SIG-M5 treated with dmso at 0.1 percent for 504 hours (cell line): ENCODE data around the gene ARAP3.

ENCODE experiments used
- DNase-seq: peaks from one replicate; lab custom pipeline; 2025; ENCODE audit not compliant: unreplicated experiment; lab: John Stamatoyannopoulos, UW

ARAP3 gene

DNA sequence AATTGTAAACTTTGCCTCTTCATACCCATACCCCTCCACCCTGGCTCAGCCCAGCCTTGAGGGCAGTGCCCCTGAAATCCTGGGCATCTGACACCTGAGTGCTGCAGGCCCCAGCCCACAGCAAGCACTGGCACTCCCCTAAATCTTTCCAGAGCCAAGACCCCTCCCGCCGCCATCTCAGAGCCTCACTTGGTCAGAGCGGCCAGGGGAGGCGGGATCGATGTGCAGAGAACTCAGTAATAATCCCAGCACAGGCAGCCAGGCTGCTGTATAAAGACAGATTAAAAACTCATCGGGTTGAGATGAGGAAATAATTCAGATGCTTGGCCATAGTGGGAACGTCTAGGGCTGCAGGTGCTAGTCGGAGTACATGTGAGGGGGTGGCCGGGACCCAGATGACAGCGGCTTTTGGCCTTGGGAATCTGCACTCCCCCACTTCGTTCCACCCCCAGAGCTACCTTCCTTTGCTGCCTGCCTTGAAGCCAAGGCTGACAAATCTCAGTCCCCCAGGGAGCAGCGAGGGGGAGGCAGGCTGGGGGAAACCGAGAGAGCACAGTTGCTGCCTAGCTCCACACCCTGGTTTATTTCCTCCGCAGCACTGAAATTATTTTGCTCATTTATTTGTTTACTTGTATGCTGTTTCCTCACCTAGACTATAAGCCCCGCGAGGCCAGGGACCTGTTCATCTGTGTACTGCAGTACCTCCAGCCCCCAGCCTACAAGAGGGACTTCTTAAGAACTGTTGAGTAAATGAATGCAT, 19.5 kb upstream of the ARAP3 start:
- DNase-seq: no peak

DNA sequence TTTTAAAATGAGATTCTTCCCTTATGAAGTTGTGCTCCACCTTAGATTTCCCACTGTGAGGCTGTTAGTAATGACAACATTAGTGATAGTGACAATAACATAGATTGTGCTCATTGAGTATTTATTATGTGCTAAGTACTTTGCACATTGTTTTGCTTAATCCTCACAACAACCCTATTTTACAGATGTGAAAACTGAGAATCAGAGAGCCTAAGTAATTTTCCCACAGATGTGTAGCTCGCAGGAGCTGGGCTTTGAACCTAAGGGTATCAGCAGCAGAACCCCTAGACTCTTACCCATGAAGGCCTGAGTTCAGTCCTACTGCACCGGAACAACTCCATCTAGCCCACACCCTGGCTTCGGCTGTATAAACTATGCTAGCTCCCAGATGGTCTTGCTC, 15.6 kb upstream of the ARAP3 start:
- no peak for DNase-seq

- DNase-seq: no peak
These were observed 14.4 kb upstream of the ARAP3 start for GRCh38 chr5:141696431-141696830.

DNA sequence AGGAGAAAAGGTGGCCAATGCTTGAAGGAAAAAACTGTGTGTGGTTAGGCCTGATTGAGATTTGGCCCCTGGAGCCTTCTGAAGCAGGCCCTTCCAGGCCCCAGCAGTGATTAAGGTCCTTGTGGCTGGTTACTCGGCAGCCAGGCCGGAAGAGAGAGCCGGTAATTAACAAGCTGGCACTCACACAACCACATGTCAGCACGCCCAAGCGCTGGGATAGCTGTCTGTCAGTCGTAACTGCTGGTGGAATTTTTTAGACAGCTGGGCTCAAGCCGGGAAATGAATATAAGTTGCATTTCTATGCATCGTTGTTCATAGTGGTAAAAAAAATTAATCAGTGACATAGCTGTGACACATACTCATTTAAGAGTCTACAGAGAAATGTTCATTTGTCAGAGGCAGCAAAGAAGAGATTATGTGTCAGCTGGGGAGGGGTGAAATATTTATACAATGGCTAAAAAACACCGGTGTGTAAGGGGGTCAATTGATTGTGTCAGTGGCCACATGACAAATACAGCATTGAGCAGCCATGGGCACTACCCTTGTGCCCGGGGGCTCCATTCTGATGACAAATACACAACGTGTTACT, 13.7 kb upstream of the ARAP3 start:
- DNase-seq: no peak

- DNase-seq: no peak
These were observed 12.4 kb upstream of the ARAP3 start for GRCh38 chr5:141694479-141694878.

- no peak for DNase-seq
These were observed 11.1 kb upstream of the ARAP3 start for GRCh38 chr5:141692919-141693725.

- no peak for DNase-seq
These were observed 10.5 kb upstream of the ARAP3 start for GRCh38 chr5:141692533-141692888.

DNA sequence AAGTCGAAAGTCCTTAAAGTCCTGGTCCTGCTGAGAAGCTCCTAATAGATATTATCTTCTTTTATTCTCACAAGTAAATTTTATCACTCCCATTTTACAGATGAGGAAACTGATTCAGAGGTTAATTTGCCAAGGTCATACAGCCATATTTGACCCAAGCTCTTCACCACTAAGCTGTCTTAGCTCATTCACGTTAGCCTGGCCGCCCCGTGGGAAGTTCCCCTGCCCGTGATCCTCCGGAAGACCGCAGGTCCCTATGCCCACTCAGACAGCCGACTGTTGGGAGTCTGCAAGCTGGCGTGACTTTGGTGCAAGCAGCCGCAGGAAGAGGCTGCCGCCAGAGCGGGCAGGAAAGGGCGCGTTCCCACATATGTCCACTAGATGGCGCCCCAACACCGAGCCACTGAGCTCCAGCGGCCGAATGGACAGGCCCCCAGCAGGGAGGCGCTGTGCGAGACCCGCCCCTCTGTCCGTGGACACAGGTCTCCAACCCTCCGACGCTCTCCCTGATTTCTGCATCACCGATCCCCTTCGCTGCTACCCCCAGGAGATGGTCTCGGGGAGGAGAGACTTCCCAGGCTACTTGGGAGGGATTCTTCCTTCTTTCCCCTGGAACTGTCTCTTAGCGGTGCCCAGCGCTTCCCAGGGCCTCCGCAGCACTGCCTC, 10.0 kb upstream of the ARAP3 start:
- DNase-seq: peak; percentile 74

DNA sequence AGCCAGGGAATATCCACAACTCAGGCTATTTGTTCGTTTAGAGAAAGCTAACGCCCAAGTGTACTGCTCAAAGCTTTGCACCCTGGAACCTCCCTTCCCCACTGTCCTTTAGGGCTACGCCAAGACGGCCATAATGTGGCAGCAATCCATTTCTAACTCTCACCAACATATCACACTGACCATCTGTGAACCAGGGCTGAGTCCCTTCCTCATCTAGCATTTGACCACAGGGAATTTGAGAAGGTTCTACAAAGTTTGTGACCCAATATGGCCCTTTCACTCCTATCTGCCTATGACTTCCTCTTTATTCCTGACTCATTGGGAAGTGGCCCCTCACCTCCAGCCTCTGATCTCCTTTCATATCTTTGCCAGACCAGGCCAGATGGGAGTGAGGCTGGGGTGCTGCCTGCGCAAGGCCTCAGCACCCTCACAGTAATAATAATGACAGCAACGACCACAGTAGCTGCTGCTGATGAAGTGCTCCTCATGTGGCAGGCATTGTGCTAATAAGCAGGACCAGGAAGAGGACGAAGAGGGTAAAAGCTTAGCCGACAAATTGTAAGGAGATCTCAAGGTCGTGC, 9.3 kb upstream of the ARAP3 start:
- DNase-seq: peak; percentile 40

DNA sequence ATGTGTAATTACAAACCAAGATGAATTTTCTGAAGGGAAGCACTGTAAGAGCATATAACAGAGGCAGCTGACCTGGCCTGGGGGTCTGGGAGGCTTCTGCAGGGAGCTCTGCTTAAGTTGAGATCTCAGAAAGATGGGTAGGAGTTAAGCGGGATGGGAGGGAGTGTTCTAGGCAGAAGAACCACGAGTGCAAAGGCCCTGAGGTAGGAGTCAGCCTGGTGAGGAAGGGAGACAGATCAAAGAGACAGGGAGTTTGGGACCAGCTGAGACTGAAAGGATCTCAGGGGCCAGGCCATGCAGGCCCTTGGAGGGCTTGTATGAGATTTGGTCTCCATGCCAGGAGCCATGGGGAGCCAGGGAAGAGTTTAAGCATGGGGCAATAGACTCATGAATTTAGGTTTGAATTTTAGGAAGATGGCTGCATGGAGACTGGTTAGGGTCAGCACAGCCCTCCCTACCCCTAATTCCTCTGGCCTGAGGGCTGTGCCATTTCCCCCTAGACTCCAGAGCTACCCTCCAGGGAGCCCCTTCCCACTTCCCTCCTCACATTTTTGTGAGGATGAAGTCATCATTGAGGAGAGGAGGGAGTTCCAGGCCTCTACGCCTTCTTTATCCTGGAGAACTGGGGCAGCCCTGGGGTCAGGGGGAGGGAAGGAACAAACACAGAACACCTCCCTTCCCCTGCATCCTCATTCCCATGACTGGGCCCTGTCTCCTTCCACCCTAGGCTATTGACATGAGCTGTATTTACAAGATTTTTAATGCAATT, 4.8 kb upstream of the ARAP3 start:
- DNase-seq: no peak

DNA sequence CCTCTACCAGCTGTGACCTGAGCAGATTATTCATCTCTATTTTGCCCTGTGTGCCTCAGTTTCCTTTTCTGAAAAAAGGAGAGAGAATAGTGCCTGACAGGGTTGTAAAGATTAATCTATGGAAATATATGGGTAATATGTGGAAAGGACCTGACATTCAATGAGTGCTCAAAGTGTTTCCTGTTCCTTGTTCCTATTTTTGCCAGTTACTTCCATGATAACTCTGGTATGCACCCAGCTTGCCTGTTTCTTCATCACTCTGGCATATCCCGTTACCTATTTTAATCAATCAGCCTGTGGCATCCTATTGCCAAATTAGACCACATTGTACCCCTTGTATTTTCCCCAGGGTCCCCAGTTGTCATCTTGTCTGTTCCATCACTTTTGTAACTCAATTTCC, 3.6 kb upstream of the ARAP3 start:
- no peak for DNase-seq

GRCh38 chr5:141683596-141684141, 1.6 kb upstream of the ARAP3 start:
- no peak for DNase-seq

DNA sequence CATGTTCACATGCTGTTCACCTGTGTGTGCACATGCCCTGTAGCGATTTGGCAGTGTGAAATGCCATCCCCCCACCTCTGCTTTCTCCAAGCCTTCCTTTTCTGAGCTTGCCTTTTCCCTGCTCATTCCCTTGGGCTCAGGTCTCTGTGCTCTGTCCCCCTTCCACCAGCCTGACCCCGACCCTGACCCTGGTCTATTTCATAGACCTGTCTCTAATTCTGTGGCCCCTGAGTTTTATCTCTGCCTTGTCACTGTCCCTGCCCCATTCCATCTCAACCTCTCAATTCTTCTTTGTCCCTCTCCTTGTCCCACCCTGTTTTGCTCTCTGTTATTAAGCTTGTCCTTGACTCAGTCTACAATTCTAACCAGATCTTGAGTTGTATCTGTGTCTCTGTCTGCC, 735 bp downstream of the ARAP3 start:
- no peak for DNase-seq

DNA sequence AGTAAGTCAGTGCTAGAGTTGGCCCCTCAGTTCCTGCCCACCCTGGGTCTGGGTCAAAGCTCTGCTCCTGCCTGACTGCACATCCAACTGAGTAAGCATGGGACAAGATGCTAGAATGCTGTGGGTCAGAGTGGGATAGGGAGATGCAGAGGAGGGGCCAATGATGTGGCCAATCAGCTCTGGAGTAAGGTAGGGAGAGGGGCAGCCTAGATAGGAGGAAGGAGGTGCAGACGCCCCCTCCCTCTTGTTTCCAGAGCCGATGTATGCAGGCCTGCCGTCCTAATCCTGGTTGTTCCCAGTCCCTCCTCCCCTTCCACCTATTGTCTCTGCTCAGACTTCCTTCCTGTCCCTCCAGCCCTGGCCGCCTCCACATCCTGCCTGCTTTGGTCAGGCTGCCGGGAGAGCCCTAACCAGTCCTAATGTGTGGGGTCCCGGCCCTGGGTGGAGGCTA, 1.3 kb downstream of the ARAP3 start:
- no peak for DNase-seq

DNA sequence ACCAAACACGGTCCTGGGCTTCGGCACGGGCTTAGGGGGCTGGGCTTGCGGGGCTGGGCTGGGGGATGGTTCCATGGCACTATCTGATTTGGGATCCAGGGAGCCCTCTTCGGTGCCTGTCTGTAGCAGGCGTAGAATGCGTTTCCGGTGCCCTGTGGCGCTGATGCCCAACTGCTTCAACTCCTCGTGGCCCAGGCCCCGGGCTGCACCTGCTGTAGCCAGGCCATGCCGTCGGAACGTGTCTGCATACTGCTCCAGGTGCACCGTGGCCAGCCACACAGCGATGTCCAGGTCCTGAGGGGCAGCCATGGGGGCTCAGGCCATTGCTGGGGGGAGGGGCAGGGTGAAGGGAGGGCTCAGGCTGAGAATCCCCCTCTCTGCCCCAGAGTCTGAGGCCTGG, 1.9 kb downstream of the ARAP3 start:
- no peak for DNase-seq

GRCh38 chr5:141677415-141677814, 4.6 kb downstream of the ARAP3 start:
- no peak for DNase-seq

GRCh38 chr5:141675672-141676071, 6.4 kb downstream of the ARAP3 start:
- DNase-seq: no peak

- DNase-seq: no peak
These were observed 7.3 kb downstream of the ARAP3 start for GRCh38 chr5:141674747-141675146.

DNA sequence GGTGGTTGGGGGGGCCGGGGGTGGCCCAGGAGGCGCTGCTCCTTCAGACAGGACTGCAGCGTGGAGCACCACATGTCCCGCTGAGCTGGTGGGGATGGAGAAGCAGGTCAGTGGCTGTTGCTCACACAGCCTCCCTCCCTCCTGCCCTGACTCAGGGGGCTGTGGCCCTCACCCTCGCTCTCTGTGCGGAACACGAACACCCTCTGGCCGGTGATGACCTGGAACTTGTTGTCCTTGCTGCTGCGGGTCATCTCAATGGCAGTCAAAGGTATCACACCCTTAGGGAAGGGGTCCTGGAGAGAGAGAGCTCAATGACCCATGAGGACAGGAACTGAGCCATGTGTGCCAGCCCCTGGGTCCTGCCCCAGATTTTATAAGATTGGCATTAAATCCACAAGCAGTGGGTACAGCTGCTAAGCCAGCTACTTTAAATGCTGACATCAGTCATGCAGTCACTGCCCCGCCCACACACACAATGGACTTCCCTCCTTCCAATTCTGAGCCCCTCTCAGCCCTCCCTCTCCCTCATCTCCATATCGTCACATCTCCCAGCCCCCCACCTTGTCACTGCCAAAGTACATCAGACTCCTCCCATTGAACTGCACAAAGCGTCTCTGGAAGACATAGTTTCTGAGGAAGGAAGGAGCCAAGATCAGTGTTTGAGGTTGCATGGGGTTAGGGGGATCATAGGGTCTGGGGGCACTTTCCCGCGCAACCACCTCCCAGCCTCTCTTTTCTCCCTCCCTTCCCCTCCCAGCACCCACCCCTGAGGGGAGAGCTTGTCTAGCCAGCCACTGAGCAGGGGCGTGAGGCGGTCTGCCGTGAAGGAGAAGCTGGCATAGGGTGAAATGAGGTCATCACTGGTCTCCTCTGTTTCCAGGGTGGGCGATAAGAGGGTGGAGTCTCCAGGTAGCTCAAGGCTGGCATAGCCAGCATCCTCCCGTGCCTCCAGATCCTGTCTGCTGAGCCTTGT, 8.9 kb downstream of the ARAP3 start:
- DNase-seq: no peak
